ENCODE measurements around the gene NEGR1.
"Not testable (repeated sequence)": the region's sequence is repeated elsewhere in the genome, so short reads cannot be mapped to it uniquely, and the experiment has no call there.

The NEGR1 gene

GRCh38 chr1:72282271-72283021 lies at the start of gene NEGR1:
TSS of gene NEGR1 (minus strand) at chr1:72282539.
- peak; percentile 38 for DNase-seq

- no peak for DNase-seq
Observed at GRCh38 chr1:72326494-72326893, 44.2 kb upstream of the NEGR1 start.

- no peak for DNase-seq
Observed at GRCh38 chr1:72324451-72324850, 42.1 kb upstream of the NEGR1 start.

GRCh38 chr1:72322910-72323309 lies 40.6 kb upstream of the NEGR1 start:
- no peak for DNase-seq

GRCh38 chr1:72296501-72296900 lies 14.2 kb upstream of the NEGR1 start:
- no peak for DNase-seq

GRCh38 chr1:72288886-72289285 lies 6.5 kb upstream of the NEGR1 start:
- DNase-seq = no peak

GRCh38 chr1:72286401-72286800 lies 4.1 kb upstream of the NEGR1 start:
- no peak for DNase-seq

GRCh38 chr1:72285074-72285425 lies 2.7 kb upstream of the NEGR1 start:
- DNase-seq = no peak

GRCh38 chr1:72284348-72285073 lies 2.2 kb upstream of the NEGR1 start:
- DNase-seq = no peak

- no peak for DNase-seq
Observed at GRCh38 chr1:72284084-72284347, 1.7 kb upstream of the NEGR1 start.

GRCh38 chr1:72283307-72284083 lies 1.2 kb upstream of the NEGR1 start:
- peak; percentile 11 for DNase-seq

- no peak for DNase-seq
Observed at GRCh38 chr1:72283022-72283306, 625 bp upstream of the NEGR1 start.

GRCh38 chr1:72281637-72282270 lies 585 bp downstream of the NEGR1 start:
- no peak for DNase-seq

- no peak for DNase-seq
Observed at GRCh38 chr1:72281144-72281543, 1.2 kb downstream of the NEGR1 start.

- DNase-seq = no peak
Observed at GRCh38 chr1:72280711-72281110, 1.6 kb downstream of the NEGR1 start.

- DNase-seq = no peak
Observed at GRCh38 chr1:72280131-72280530, 2.2 kb downstream of the NEGR1 start.

- DNase-seq = no peak
Observed at GRCh38 chr1:72278461-72278860, 3.9 kb downstream of the NEGR1 start.

GRCh38 chr1:72271555-72272085 lies 10.7 kb downstream of the NEGR1 start:
- no peak for DNase-seq

- no peak for DNase-seq
Observed at GRCh38 chr1:72262735-72263134, 19.6 kb downstream of the NEGR1 start.

GRCh38 chr1:72253132-72253531 lies 29.2 kb downstream of the NEGR1 start:
- DNase-seq = no peak

GRCh38 chr1:72241397-72241796 lies 40.9 kb downstream of the NEGR1 start:
- DNase-seq = no peak

GRCh38 chr1:72235931-72236330 lies 46.4 kb downstream of the NEGR1 start:
- DNase-seq = not testable (repeated sequence)

GRCh38 chr1:72235062-72235461 lies 47.3 kb downstream of the NEGR1 start:
- DNase-seq = no peak

- no peak for DNase-seq
Observed at GRCh38 chr1:72230746-72231145, 51.6 kb downstream of the NEGR1 start.
